MCF 10A (cell line): ENCODE data around the gene POLN. TPM values are rescaled to one million over a fixed set of nuclear protein-coding genes. Genes with fewer than 3 reads are reported as not detected.

ENCODE experiments used
- BruUV-seq: library from RNA; stranded (reverse); fragments of 400-500 nt; replicated peaks from 2 replicates; lab custom pipeline; 2021; lab: Mats Ljungman, UMichigan
- CTCF ChIA-PET: fragments of 300-600 bp; sonication (Branson Sonifier 250); formaldehyde crosslinking; extraction: SDS; loops from one replicate; lab custom pipeline; 2021; ENCODE audit warnings: antibody characterized with exemption, inconsistent platforms; lab: Yijun Ruan, JAX
- POLR2A ChIA-PET: fragments of 300-600, 350-650 bp; sonication (Branson Sonifier 250); formaldehyde crosslinking; extraction: SDS; loops from one replicate; lab custom pipeline; 2020; ENCODE audit warnings: antibody characterized with exemption, inconsistent platforms; lab: Yijun Ruan, JAX
- DNase-seq: peaks from one replicate; pipeline ENCODE4 v3.0.0-alpha.2; 2018; ENCODE audit not compliant: unreplicated experiment
- H3K27ac Mint-ChIP-seq: one replicate; pipeline ENCODE4 v1.8.0; 2022; ENCODE audit warnings: mild to moderate bottlenecking, low read depth, mixed read lengths; ENCODE audit not compliant: unreplicated experiment
- H3K27me3 Mint-ChIP-seq: one replicate; pipeline ENCODE4 v1.8.0; 2022; ENCODE audit warnings: mixed read lengths; ENCODE audit not compliant: insufficient read depth, unreplicated experiment
- H3K36me3 Mint-ChIP-seq: one replicate; pipeline ENCODE4 v1.8.0; 2022; ENCODE audit warnings: mild to moderate bottlenecking, moderate library complexity, mixed read lengths; ENCODE audit not compliant: insufficient read depth, unreplicated experiment
- H3K4me1 Mint-ChIP-seq: one replicate; pipeline ENCODE4 v1.8.0; 2022; ENCODE audit warnings: mixed read lengths; ENCODE audit not compliant: insufficient read depth, unreplicated experiment
- H3K4me3 Mint-ChIP-seq: one replicate; pipeline ENCODE4 v1.8.0; 2022; ENCODE audit warnings: mild to moderate bottlenecking, moderate library complexity, mixed read lengths; ENCODE audit not compliant: unreplicated experiment
- H3K9me3 Mint-ChIP-seq: one replicate; pipeline ENCODE4 v1.8.0; 2022; ENCODE audit warnings: mixed read lengths; ENCODE audit not compliant: unreplicated experiment
- intact Hi-C: fragments of 100-400 bp; cut with micrococcal nuclease; formaldehyde crosslinking; loops from 2 replicates; pipeline ENCODE4 v1.14.1; 2022
- total RNA-seq: library from RNA; stranded (reverse); gene quantifications from 2 replicates; pipeline ENCODE4 v1.2.3, GENCODE V29; 2022
- TF ChIP-seq, protein P1 (sequence below): fragments of 200-600 bp; IDR thresholded peaks from one replicate; pipeline ENCODE4 v1.8.0; 2022; ENCODE audit warnings: antibody characterized with exemption, mild to moderate bottlenecking; ENCODE audit not compliant: unreplicated experiment

Gene POLN
- total RNA-seq, 1 experiment from 2014 or later = 3.1 TPM

- no TSS peak for BruUV-seq
- ChIA-PET CTCF (interaction anchor here (0.7 kb wide), 2 partner anchors 26 to 48 kb away, joined by 3 to 8 read pairs; no protein-coding TSS in a partner anchor), POLR2A (no interaction called here)
- no peaks in the 10 kb centered on the region for H3K36me3 Mint-ChIP-seq
- no peak overlapping the region for H3K4me3 Mint-ChIP-seq
- TF ChIP-seq, protein P1, sequence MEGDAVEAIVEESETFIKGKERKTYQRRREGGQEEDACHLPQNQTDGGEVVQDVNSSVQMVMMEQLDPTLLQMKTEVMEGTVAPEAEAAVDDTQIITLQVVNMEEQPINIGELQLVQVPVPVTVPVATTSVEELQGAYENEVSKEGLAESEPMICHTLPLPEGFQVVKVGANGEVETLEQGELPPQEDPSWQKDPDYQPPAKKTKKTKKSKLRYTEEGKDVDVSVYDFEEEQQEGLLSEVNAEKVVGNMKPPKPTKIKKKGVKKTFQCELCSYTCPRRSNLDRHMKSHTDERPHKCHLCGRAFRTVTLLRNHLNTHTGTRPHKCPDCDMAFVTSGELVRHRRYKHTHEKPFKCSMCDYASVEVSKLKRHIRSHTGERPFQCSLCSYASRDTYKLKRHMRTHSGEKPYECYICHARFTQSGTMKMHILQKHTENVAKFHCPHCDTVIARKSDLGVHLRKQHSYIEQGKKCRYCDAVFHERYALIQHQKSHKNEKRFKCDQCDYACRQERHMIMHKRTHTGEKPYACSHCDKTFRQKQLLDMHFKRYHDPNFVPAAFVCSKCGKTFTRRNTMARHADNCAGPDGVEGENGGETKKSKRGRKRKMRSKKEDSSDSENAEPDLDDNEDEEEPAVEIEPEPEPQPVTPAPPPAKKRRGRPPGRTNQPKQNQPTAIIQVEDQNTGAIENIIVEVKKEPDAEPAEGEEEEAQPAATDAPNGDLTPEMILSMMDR = no peak
- intact Hi-C loops = no loop called here
- no peaks in the 10 kb centered on the region for H3K27me3 Mint-ChIP-seq
- DNase-seq = no peak
- no peaks in the 10 kb centered on the region for H3K4me1 Mint-ChIP-seq
- no peak overlapping the region for H3K27ac Mint-ChIP-seq
- no peaks in the 10 kb centered on the region for H3K9me3 Mint-ChIP-seq
Observed at GRCh38 chr4:2077537-2078460, 164.1 kb downstream of the POLN start.

DNA sequence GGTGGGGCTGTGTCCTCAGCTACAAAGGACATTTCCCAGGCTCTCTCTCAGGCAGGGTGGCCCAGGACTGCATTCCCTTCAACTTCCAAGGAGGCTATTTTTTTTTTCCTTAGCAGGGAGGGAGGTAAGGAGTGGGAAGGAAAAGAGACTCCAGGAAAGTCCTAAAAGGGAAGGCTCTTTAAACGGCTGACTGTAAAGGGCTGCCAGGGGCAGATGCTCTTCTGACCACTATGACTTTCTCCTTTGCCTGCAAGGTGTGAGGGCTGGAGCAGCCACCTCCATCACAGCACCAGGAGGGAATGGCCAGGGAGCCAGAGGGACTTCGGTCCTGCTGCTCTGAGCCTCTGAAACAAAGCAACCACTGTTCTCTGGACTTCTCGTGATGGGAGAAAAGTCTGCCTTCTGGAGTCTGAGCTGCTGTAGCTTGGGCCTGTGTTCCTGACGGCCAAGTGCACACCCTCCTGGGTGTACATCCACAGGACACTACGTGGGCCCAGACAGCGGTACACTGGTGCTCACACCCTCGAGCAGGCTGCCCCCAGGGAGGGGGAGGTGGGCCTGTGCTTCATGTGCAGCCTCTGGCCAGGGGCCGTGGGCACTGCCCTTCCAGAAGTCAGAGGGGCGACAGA, 164.9 kb downstream of the POLN start:
- Mint-ChIP-seq H3K9me3 (no peaks in the 10 kb centered on the region), H3K4me1 (no peaks in the 10 kb centered on the region), H3K27ac (no peak overlapping the region), H3K36me3 (no peaks in the 10 kb centered on the region), H3K4me3 (no peak overlapping the region), H3K27me3 (no peaks in the 10 kb centered on the region)
- BruUV-seq = no TSS peak
- TF ChIP-seq, protein P1 = no peak
- POLR2A ChIA-PET = no interaction called here
- no peak for DNase-seq
- intact Hi-C loops = no loop called here
- CTCF ChIA-PET = interaction anchor here (0.7 kb wide), 1 partner anchor 25 kb away, joined by 8 read pairs; no protein-coding TSS in a partner anchor

DNA sequence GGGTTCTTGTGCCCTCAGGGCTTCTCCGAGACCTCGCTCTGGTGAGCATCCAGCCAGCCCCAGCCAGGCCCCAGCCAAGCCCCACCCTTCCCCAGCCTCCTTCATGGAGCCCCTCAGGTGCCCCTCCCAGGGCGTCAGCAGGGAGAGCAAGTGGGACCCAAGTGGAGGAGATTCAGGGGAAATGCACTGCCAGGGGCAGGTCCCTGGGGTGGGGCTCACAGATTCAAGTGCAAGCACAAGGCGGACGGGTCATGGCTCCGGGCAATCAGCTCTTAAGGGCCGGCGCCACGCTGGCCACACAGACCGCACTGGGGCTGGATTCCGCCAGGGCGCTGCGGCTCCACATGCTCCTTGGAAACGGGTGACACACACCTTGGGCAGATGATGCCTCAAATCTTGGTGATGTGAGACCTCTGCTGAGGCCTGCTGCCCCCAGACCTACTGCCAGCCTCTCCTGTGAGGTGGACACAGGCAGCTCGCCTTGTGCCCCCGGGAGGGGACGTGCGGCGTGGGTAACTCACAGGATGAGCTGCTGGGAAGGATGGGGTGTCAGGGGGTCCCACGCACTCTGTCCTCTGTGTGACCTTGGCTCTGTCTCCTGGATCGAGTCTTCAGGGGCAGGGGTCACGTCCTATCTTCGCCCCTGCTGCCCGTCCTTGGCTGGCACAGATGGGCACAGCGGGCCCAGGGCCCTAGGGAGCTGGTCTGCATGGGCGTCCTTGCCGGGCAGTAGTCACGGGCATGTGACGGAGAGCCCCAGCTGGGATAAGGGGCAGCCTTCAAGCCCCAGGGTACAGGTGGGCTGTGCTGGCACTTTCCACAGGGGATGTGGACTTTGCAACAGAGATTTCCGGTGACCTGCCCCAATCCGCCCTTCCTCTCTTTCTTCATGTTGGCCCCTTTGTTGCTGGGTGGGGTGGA, 165.7 kb downstream of the POLN start:
- TF ChIP-seq, protein P1 = no peak
- no peaks in the 10 kb centered on the region for H3K27me3 Mint-ChIP-seq
- intact Hi-C loops = no loop called here
- no peaks in the 10 kb centered on the region for H3K4me1 Mint-ChIP-seq
- no peak overlapping the region for H3K4me3 Mint-ChIP-seq
- POLR2A ChIA-PET = no interaction called here
- H3K9me3 Mint-ChIP-seq = no peaks in the 10 kb centered on the region
- CTCF ChIA-PET = no interaction called here
- DNase-seq = no peak
- BruUV-seq = no TSS peak
- H3K36me3 Mint-ChIP-seq = no peaks in the 10 kb centered on the region
- no peak overlapping the region for H3K27ac Mint-ChIP-seq
